Fibroblast of lung (primary cell): ENCODE results near the gene SDK1. TPM values are rescaled to one million over a fixed set of nuclear protein-coding genes. Genes with fewer than 3 reads are reported as not detected.

Experiments
- DNase-seq, 2 donors: peaks; one replicate each; pipeline versions ENCODE4 v3.0.0 to v3.0.0-alpha.2; 2010; ENCODE audit warnings: low read depth in 2 of 2
- H2AFZ ChIP-seq: 2 replicates; pipeline ENCODE4 v1.5.1; 2012; ENCODE audit warnings: low read length, control low read depth, inconsistent platforms
- H3K27ac ChIP-seq: 2 replicates; pipeline ENCODE4 v1.5.1; 2011; ENCODE audit warnings: low read length, control low read depth; ENCODE audit not compliant: insufficient read depth
- H3K27me3 ChIP-seq: 2 replicates; pipeline ENCODE4 v1.5.1; 2011; ENCODE audit warnings: mild to moderate bottlenecking, low read length; ENCODE audit not compliant: control insufficient read depth, insufficient read depth
- H3K36me3 ChIP-seq: 2 replicates; pipeline ENCODE4 v1.5.1; 2011; ENCODE audit warnings: low read length; ENCODE audit not compliant: control insufficient read depth, insufficient read depth
- H3K4me1 ChIP-seq: 2 replicates; pipeline ENCODE4 v1.5.1; 2011; ENCODE audit warnings: low read length; ENCODE audit not compliant: control insufficient read depth, insufficient read depth; ENCODE audit errors: extremely low read depth
- H3K4me2 ChIP-seq: 2 replicates; pipeline ENCODE4 v1.5.1; 2011; ENCODE audit warnings: low read length, control low read depth; ENCODE audit not compliant: insufficient read depth; ENCODE audit errors: extremely low read depth
- H3K4me3 ChIP-seq, 4 experiments: fragments of 200-600 bp in 1 of 4; sonication (generic) in 1 of 4; replicated peaks in 1 of 4; 2 replicates each; pipeline ENCODE4 v1.5.1; 2011 to 2016; ENCODE audit warnings: low read length in 4 of 4, low read depth in 3 of 4, mild to moderate bottlenecking in 3 of 4, control low read depth in 2 of 4, inconsistent platforms in 1 of 4, mixed read lengths in 1 of 4; ENCODE audit not compliant: insufficient read depth in 1 of 4; ENCODE audit errors: control extremely low read depth in 1 of 4
- H3K79me2 ChIP-seq: 2 replicates; pipeline ENCODE4 v1.5.1; 2012; ENCODE audit warnings: mild to moderate bottlenecking, low read length, inconsistent platforms; ENCODE audit not compliant: control insufficient read depth, insufficient read depth
- H3K9ac ChIP-seq: 2 replicates; pipeline ENCODE4 v1.5.1; 2011; ENCODE audit warnings: mild to moderate bottlenecking, low read length, control low read depth; ENCODE audit not compliant: insufficient read depth
- H3K9me3 ChIP-seq: 2 replicates; pipeline ENCODE4 v1.5.1; 2012; ENCODE audit warnings: low read depth, low read length; ENCODE audit not compliant: control insufficient read depth, insufficient read depth
- H4K20me1 ChIP-seq: 2 replicates; pipeline ENCODE4 v1.5.1; 2011; ENCODE audit warnings: low read length; ENCODE audit not compliant: control insufficient read depth, insufficient read depth; ENCODE audit errors: extremely low read depth
- EZH2 ChIP-seq: IDR thresholded peaks from 2 replicates; pipeline ENCODE4 v1.5.1; 2012; ENCODE audit warnings: low read length, control low read depth, mild to moderate bottlenecking; ENCODE audit errors: missing control alignments
- polyA plus RNA-seq, 2 donors: library from polyadenylated mRNA; depleted of rRNA in 1 of 2; stranded (reverse) in 1 of 2; unstranded in 1 of 2; fragments of >200 nt; gene quantifications; 2 replicates each; pipeline ENCODE4 v1.2.1, GENCODE V29; 2011 to 2012; ENCODE audit warnings: missing spikeins in 1 of 2
- total RNA-seq: library from RNA; depleted of rRNA; stranded (reverse); fragments of >200 nt; gene quantifications from 2 replicates; pipeline ENCODE4 v1.2.1, GENCODE V29; 2014
- TF ChIP-seq, protein P1 (sequence below), 2 donors: IDR thresholded peaks in 1 of 2; conservative IDR thresholded peaks in 1 of 2; 1 replicate in 1 of 2; 2 replicates in 1 of 2; pipeline ENCODE4 v1.5.1; 2011 to 2012; ENCODE audit warnings: low read length in 2 of 2, control low read depth in 1 of 2, inconsistent platforms in 1 of 2, low read depth in 1 of 2, mild to moderate bottlenecking in 1 of 2

Gene SDK1
- total and polyA plus RNA-seq, 2 donors (not counting 1 experiment from before 2014, with no cell fraction given) = 1.0 to 8.6 TPM

DNA sequence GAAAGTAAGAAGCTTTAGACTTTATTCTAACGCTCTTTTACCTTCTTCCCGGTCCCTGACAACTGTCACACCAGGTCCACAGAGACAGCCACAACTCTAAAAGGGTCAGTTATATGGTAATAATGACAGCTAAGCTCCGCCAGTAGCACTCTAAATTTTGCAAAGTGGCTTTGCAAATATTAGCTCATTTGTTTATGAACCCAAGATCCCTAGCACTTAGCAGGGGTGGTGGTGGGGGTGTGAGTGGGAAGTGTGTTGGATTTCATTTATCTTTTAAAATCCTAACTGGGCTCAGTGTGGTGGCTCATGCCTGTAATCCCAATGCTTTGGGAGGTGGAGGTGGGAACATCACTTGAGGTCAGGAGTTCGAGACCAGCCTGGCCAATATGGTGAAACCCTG is 34.8 kb upstream of the SDK1 start:
- H3K36me3 ChIP-seq = no peaks in the 10 kb centered on the region

DNA sequence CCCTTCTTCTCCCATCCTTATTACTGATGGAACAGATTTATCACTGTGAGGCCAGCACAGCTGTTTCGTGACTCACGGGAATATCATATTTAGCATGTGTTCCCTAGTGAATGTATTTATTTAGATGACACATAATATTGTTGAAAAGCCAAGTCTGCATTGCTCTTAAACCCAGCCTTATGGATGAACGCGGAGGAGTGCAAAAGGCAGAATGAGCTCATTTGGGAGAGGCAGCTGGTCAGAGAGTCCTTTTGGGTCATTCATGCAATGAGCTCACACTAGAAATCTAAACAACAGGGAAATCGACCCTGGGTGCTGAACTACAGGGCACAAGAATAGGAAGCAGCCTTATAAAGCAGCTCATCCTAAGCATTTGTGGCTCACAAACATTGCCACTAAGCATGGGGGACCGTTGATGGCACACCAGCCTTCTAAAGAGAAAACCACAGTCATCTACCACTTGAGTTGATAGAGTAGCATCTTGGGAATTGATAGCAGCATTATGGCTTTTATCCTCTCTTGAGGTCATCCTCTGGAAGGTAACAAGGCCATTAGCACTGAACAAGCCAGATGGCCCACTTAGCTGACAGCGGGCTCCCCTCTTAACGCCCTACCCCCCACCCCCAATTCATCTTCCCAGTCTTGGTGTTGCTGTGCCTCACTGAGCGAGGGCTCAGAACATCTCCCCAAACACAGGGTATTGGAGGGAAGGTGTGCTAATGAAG is 32.9 kb upstream of the SDK1 start:
- peaks cover 6% of the 10 kb centered on the region for H3K4me1 ChIP-seq
- peak overlapping the region; percentile 68 for H3K27ac ChIP-seq
- TF ChIP-seq EZH2 = no peak
- TF ChIP-seq, protein P1, sequence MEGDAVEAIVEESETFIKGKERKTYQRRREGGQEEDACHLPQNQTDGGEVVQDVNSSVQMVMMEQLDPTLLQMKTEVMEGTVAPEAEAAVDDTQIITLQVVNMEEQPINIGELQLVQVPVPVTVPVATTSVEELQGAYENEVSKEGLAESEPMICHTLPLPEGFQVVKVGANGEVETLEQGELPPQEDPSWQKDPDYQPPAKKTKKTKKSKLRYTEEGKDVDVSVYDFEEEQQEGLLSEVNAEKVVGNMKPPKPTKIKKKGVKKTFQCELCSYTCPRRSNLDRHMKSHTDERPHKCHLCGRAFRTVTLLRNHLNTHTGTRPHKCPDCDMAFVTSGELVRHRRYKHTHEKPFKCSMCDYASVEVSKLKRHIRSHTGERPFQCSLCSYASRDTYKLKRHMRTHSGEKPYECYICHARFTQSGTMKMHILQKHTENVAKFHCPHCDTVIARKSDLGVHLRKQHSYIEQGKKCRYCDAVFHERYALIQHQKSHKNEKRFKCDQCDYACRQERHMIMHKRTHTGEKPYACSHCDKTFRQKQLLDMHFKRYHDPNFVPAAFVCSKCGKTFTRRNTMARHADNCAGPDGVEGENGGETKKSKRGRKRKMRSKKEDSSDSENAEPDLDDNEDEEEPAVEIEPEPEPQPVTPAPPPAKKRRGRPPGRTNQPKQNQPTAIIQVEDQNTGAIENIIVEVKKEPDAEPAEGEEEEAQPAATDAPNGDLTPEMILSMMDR (conservative IDR thresholded peaks at IDR 0.05 in 1 of 2, IDR thresholded peaks at IDR 0.05 in 1 of 2; ENCODE audit: low read depth in 1 of 2, low read length in 2 of 2) = no peak
- H3K4me3 ChIP-seq = no peak overlapping the region
- H3K79me2 ChIP-seq = no peaks in the 10 kb centered on the region
- H3K4me2 ChIP-seq = peak overlapping the region; percentile 33
- H3K27me3 ChIP-seq = no peaks in the 10 kb centered on the region
- DNase-seq = peak; percentile 99 to 100
- H4K20me1 ChIP-seq = no peaks in the 10 kb centered on the region
- no peak overlapping the region for H2AFZ ChIP-seq
- no peak overlapping the region for H3K9ac ChIP-seq
- no peaks in the 10 kb centered on the region for H3K9me3 ChIP-seq
- no peaks in the 10 kb centered on the region for H3K36me3 ChIP-seq

More for the DNA sequence above, 34.8 kb upstream of the SDK1 start:
- Histone ChIP-seq H3K4me2 (no peak overlapping the region), H3K27me3 (peaks cover 2% of the 10 kb centered on the region), H2AFZ (no peak overlapping the region), H4K20me1 (no peaks in the 10 kb centered on the region), H3K9me3 (no peaks in the 10 kb centered on the region), H3K4me3 (no peak overlapping the region), H3K79me2 (no peaks in the 10 kb centered on the region), H3K9ac (no peak overlapping the region), H3K27ac (no peak overlapping the region), H3K4me1 (peaks cover 3% of the 10 kb centered on the region)
- TF ChIP-seq, protein P1 (conservative IDR thresholded peaks at IDR 0.05 in 1 of 2, IDR thresholded peaks at IDR 0.05 in 1 of 2; ENCODE audit: low read depth in 1 of 2, low read length in 2 of 2) = no peak
- TF ChIP-seq EZH2 = no peak
- no peak for DNase-seq

DNA sequence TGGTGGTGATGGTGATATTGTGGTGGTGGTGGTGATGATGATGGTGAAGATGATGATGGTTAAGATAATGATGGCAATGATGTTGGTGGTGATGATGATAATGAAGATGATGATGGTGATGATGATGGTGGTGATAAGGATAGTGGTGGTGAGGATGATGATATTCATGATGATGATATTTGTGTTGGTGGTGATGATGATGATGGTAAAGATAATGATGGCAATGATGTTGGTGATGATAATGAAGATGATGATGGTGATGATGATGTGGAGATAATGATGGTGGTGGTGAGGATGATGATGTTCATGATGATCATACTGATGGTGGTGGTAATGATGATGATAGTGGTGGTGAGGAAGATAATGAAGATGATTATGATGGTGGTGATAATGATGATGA is 30.7 kb upstream of the SDK1 start:
- Histone ChIP-seq H4K20me1 (no peaks in the 10 kb centered on the region), H3K4me3 (no peak overlapping the region), H3K4me1 (peaks cover 6% of the 10 kb centered on the region), H3K27me3 (no peaks in the 10 kb centered on the region), H3K27ac (no peak overlapping the region), H3K9ac (no peak overlapping the region), H3K79me2 (no peaks in the 10 kb centered on the region), H3K36me3 (no peaks in the 10 kb centered on the region), H3K4me2 (no peak overlapping the region), H2AFZ (no peak overlapping the region), H3K9me3 (no peaks in the 10 kb centered on the region)
- TF ChIP-seq, protein P1 (conservative IDR thresholded peaks at IDR 0.05 in 1 of 2, IDR thresholded peaks at IDR 0.05 in 1 of 2; ENCODE audit: low read depth in 1 of 2, low read length in 2 of 2) = no peak
- no peak for TF ChIP-seq EZH2
- no peak for DNase-seq
